SK-N-MC (cell line): ENCODE measurements around the gene MYO15B.

ENCODE experiments used
- DNase-seq: peaks from one replicate; pipeline ENCODE4 v3.0.0-alpha.2; 2011; ENCODE audit warnings: low read depth, low spot score
- H3K27ac ChIP-seq: fragments of 200-600 bp; sonication (generic); 2 replicates; pipeline ENCODE4 v1.5.1; 2016; ENCODE audit warnings: mixed run types
- H3K36me3 ChIP-seq: fragments of 200-600 bp; sonication (generic); 2 replicates; pipeline ENCODE4 v1.6.1; 2017; ENCODE audit warnings: antibody characterized with exemption, low read length, mixed read lengths; ENCODE audit not compliant: insufficient read depth
- H3K4me3 ChIP-seq: fragments of 200-600 bp; sonication (generic); 2 replicates; pipeline ENCODE4 v1.5.1; 2016
- H3K9ac ChIP-seq: fragments of 200-600 bp; sonication (generic); 2 replicates; pipeline ENCODE4 v1.8.0; 2017; ENCODE audit warnings: mixed run types, mixed read lengths; ENCODE audit not compliant: insufficient read length
- H3K9me3 ChIP-seq: fragments of 200-600 bp; sonication (generic); 2 replicates; pipeline ENCODE4 v1.6.1; 2017; ENCODE audit warnings: low read depth, mild to moderate bottlenecking, antibody characterized with exemption, low read length, moderate library complexity, mixed read lengths
- EZH2 ChIP-seq: fragments of 200-600 bp; sonication (generic); IDR thresholded peaks from one replicate; pipeline ENCODE4 v1.6.1; 2017; ENCODE audit warnings: antibody characterized with exemption
- FOXP2 ChIP-seq: optimal IDR thresholded peaks from 2 replicates; pipeline ENCODE3; 2011; ENCODE audit warnings: mild to moderate bottlenecking, moderate library complexity; ENCODE audit not compliant: insufficient read depth; ENCODE audit errors: extremely low read length, control extremely low read depth
- POLR2AphosphoS5 ChIP-seq: IDR thresholded peaks from 2 replicates; pipeline ENCODE4 v1.6.1; 2012; ENCODE audit warnings: mild to moderate bottlenecking, low read depth, low read length, borderline replicate concordance

The MYO15B gene

DNA sequence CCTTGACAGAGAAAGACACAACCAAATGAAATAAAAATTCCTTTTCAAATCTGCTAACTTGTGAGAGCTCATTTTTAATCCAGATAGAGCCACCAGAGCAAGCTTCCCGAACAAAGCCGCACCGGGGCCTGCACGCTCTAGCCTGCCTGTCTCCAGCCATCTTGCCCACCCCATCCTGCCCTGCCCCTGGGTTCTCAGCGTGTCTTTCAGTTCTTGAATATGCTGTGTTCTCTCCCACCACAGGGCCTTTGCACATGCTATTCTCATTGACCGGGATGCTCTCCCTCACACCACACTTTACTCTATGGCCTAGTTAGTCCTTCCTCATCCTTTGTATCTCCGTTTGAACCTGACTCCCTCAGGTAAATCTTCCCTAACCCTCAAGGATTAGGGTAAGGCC is 60.3 kb downstream of the MYO15B start:
- Histone ChIP-seq H3K36me3 (peaks cover 6% of the 10 kb centered on the region; the same call in 1 of the 2 replicates), H3K9ac (no peak overlapping the region), H3K9me3 (no peaks in the 10 kb centered on the region), H3K4me3 (no peak overlapping the region), H3K27ac (no peak overlapping the region)
- no peak for DNase-seq
- TF ChIP-seq FOXP2 (no peak), POLR2AphosphoS5 (no peak), EZH2 (no peak)

GRCh38 chr17:75649687-75650086 is 62.1 kb downstream of the MYO15B start:
- no peak for DNase-seq
- Histone ChIP-seq H3K9me3 (no peaks in the 10 kb centered on the region), H3K9ac (no peak overlapping the region), H3K36me3 (peaks cover 6% of the 10 kb centered on the region; the same call in 1 of the 2 replicates), H3K4me3 (no peak overlapping the region), H3K27ac (no peak overlapping the region)
- TF ChIP-seq FOXP2 = no peak
- no peak for TF ChIP-seq POLR2AphosphoS5
- no peak for TF ChIP-seq EZH2

DNA sequence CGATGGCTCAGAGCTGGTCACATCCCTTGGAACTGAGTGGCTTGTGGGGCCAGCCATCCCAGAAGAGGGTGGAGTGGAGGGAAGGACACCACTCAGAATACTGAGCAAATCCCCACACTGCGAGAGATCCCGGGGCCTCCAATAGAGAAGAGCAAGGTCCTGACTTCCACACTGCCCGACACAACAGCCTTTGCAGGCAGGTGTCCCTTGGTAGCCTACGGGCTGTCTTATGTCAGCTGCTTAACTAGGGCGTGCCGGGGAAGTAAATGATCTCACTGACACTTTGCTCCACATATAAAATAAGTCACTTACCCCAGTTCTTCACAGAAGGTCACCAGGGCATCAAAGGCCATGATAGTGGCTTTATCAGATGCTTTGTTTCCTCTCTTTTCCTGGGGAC is 63.3 kb downstream of the MYO15B start:
- Histone ChIP-seq H3K27ac (no peak overlapping the region), H3K4me3 (no peak overlapping the region), H3K36me3 (peaks cover 6% of the 10 kb centered on the region; the same call in 1 of the 2 replicates), H3K9ac (no peak overlapping the region), H3K9me3 (no peaks in the 10 kb centered on the region)
- no peak for TF ChIP-seq EZH2
- no peak for TF ChIP-seq POLR2AphosphoS5
- no peak for TF ChIP-seq FOXP2
- DNase-seq = no peak

DNA sequence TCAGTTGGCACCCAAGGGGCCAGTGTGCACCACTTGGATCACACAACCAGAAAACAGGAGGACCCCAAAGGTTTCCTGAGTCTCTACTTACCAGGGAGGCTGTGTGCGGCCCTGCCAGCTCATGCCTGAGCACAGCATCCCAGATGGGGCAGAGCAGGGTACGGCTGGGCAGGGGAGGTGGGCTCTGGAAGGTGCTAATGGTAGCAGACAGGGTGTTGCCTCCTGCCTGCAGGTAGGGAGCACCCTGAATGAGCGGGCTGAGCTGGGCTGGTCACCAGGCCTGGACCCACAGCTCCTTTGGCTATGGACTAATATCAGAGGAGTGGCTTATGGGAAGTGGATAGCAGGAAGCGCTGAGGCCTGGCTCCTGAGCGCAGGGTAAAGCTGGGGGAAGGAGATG is 64.7 kb downstream of the MYO15B start:
- no peak for DNase-seq
- H3K9me3 ChIP-seq = no peaks in the 10 kb centered on the region
- no peak overlapping the region for H3K9ac ChIP-seq
- no peak overlapping the region for H3K4me3 ChIP-seq
- H3K36me3 ChIP-seq = peaks cover 6% of the 10 kb centered on the region; the same call in 1 of the 2 replicates
- TF ChIP-seq FOXP2 (no peak), POLR2AphosphoS5 (no peak), EZH2 (no peak)
- H3K27ac ChIP-seq = no peak overlapping the region

- Histone ChIP-seq H3K9ac (no peak overlapping the region), H3K36me3 (peaks cover 6% of the 10 kb centered on the region; the same call in 1 of the 2 replicates)
Measured at GRCh38 chr17:75652934-75653549, 65.4 kb downstream of the MYO15B start.

GRCh38 chr17:75654176-75654575 is 66.6 kb downstream of the MYO15B start:
- Histone ChIP-seq H3K9me3 (no peaks in the 10 kb centered on the region), H3K4me3 (no peak overlapping the region), H3K36me3 (peaks cover 6% of the 10 kb centered on the region; the same call in 1 of the 2 replicates), H3K27ac (no peak overlapping the region), H3K9ac (no peak overlapping the region)
- TF ChIP-seq FOXP2 (no peak), POLR2AphosphoS5 (no peak), EZH2 (no peak)
- DNase-seq = no peak

More at GRCh38 chr17:75652934-75653549, 65.4 kb downstream of the MYO15B start:
- TF ChIP-seq FOXP2 (no peak), EZH2 (no peak), POLR2AphosphoS5 (no peak)
- no peaks in the 10 kb centered on the region for H3K9me3 ChIP-seq
- H3K4me3 ChIP-seq = no peak overlapping the region
- no peak for DNase-seq
- no peak overlapping the region for H3K27ac ChIP-seq

GRCh38 chr17:75658237-75658636 is 70.6 kb downstream of the MYO15B start:
- H3K9ac ChIP-seq = no peak overlapping the region
- H3K4me3 ChIP-seq = no peak overlapping the region
- DNase-seq = no peak
- peaks cover 14% of the 10 kb centered on the region; the same call in 1 of the 2 replicates for H3K36me3 ChIP-seq
- no peak for TF ChIP-seq POLR2AphosphoS5
- no peak for TF ChIP-seq FOXP2
- TF ChIP-seq EZH2 = no peak
- no peak overlapping the region for H3K27ac ChIP-seq
- no peaks in the 10 kb centered on the region for H3K9me3 ChIP-seq

GRCh38 chr17:75661531-75661930 is 73.9 kb downstream of the MYO15B start:
- TF ChIP-seq POLR2AphosphoS5 (no peak), FOXP2 (no peak), EZH2 (no peak)
- DNase-seq = no peak
- no peak overlapping the region for H3K9ac ChIP-seq
- H3K27ac ChIP-seq = no peak overlapping the region
- peaks cover 19% of the 10 kb centered on the region; the same call in 1 of the 2 replicates for H3K36me3 ChIP-seq
- H3K4me3 ChIP-seq = no peak overlapping the region
- H3K9me3 ChIP-seq = no peaks in the 10 kb centered on the region
